Left forelimb (tissue), 1 donor: ENCODE data around the gene PKN1.
"Not testable (repeated sequence)": the region's sequence is repeated elsewhere in the genome, so short reads cannot be mapped to it uniquely, and the experiment has no call there.

Experiments
- DNase-seq: peaks from one replicate; pipeline ENCODE4 v3.0.0-alpha.2; 2018; ENCODE audit warnings: low spot score

PKN1 gene

DNA sequence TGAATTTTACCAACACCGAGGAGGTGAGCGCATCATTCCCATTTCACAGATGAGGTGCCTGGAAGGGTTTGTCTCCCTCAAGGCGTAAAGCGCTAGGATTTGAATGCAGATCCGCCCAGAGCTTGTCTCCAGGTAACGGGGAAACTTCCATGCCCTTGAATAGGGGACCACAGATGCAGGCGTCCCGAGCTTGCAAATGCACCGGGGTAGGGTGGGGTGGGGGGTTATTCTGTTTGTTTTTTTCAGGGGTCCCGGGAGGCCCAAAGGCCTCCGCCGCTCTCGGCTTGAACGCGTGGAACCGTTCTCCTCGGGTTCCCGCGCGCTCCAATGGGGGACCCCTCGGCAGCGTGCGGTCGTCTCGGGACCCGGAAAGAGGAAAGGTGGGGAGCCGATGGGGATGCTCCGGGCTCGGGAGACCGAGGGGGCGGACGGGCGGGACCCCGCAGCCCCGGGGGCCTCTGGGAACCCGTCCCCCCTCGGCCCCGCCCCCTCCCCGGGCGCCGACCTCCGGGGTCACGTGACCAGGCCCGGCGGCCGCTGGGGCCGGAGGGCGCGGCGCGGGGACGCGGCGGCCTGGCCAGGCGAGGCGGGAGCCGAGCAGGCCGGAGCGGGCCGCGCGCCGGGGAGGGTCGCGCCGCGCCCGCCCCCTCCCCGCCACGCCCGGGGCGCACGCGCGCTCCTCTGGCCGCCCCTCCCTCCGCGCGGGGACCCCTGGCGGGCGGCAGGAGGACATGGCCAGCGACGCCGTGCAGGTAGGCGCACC lies at the start of gene PKN1:
Gene PKN1 (plus strand): TSS at position 516 of the 763 bp plus-strand sequence. CDS start 216 bp downstream, at position 732.
- peak; percentile 78 for DNase-seq

DNA sequence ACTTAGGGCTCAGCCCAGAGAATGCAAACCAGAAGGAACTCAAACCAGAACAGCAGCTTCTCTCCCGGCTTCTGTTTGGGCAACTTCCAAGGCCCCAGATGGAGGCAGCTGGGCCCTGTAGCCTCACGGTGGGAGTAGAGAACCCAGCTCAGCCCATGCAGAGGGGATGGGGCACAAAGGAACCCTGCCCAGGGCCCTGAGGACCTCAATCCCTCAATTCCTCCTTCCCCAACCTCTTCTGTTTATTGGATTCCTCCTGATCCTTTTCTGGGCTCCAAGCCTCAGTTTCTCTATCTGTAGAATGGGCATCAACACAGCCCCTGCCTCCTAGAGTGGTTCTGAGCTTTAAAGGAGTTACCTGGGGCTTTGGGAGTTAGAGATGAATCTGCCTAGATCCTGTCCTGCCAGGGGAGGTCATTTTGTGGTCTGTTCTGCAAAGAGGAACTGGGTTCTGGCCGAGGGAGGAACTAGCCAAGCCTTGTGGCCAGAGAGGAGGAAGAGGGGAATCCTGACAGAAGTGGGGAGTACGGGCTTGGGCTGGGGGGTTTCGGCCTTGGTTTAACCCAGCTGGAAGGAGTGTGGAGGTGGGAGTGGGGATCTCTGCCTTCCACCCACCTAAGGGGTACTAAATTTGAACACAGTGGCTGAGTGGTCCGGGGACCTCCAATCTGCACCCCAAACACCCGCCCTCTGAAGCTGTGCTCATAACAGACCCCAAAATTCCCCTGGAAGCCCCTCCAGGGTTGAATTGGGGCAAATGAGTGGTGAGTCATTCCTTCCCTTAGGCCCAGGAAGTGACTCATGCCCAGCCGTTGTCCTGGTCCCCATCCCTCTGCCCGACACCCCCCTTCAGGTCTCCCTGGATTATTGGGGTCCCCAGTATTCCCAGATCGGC lies 49.2 kb upstream of the PKN1 start:
- DNase-seq: no peak

DNA sequence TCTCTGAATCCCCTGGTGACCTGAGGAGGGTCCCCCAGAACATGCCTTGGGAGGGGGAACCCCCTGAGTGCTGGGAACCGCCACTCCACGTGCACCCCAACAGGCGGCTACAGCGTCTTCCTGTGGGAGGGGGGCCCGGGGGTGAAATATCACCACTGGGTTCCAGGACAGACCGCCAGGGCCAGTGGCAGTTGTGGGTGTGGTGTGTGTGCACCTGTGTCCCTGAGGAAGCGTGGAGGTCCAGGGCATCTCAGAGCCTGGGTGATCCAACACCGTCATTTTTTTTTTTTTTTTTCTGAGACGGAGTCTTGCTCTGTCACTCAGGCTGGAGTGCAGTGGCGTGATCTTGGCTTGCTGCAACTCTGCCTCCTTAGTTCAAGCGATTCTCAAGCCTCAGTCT lies 47.6 kb upstream of the PKN1 start:
- no peak for DNase-seq

DNA sequence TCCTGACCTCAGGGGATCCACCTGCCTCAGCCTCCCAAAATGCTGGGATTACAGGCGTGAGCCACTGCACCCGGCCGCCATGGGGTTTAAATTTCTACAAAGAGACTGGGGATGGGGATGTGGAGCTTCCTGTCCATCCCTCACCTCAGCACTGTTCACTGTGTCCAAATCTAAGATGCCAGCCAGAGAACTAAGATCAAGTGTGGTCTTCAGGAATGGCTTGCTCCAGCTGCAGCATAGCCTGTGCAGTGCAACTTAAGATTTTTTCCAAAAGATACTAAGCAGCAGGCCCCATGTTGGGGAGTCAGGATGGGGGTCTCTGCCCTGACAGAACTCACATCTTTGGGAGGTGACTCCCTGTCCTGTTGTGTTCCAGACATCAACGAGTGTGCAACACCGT lies 42.6 kb upstream of the PKN1 start:
- no peak for DNase-seq

DNA sequence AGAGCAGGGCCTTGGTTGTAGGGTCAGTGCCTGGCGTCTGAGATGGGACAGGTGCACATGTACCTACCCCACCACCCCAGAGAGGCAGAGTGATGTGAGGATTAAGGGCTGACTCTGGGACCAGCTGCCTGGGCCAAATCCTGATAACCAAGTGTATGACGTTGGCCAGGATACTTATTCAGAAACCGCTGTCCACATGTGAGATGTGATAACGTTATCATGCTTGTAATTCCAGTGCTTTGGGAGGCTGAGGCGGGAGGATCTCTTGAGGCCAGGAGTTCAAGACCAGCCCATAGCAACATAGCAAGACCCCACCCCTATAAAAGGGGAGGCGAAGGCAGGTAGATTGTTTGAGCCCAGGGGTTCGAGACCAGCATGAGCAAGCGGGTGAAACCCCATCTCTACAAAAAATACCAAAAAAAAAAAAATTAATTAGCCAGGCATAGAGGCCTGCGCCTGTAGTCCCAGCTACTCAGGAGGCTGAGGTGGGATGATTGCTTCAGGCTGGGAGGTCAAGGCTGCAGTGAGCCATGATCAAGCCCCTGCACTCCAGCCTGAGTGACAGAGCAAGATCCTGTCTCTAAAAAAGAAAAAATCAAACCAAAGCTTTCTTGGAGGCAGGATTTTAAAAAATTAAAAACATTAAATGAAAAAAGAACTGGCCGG lies 41.8 kb upstream of the PKN1 start:
- DNase-seq: no peak

DNA sequence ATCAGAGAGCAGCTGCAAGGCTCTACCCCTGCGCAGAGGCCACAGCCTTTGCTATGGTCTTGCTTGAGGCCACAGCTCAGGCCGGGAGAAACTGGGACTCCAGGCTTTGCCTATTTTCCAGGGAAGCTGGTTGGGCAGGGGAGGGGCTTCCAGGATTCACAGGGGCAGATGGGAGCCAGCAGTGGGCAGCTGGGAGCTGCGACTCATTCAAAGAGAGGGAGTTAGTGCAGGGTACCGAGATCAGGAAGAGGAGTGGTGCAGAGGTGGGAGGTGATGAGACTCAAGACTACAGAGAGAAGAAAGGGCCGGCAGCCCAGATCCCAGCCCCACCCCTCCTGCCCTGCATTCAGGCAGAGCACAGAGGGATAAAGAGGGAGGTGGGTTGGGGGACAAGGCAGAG lies 39.8 kb upstream of the PKN1 start:
- no peak for DNase-seq

DNA sequence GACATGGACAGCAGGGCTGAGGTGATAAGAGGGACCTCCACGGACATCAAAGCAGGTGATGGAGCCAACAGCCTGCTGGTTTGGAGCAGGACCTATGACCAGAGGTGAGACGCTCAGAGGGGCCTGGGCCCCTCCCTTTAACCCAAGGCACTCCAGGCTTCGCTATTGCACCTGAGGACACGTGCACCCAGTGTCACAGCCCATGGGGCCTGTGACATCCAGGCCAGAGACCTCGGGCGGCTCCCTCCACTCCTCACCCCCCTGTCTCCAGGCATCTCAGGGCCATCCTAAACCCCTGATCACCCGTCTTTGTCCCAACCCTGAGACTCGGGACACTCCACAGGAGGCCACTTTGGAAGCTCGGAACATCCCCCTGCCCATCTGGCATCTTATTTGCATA lies 38.9 kb upstream of the PKN1 start:
- no peak for DNase-seq

DNA sequence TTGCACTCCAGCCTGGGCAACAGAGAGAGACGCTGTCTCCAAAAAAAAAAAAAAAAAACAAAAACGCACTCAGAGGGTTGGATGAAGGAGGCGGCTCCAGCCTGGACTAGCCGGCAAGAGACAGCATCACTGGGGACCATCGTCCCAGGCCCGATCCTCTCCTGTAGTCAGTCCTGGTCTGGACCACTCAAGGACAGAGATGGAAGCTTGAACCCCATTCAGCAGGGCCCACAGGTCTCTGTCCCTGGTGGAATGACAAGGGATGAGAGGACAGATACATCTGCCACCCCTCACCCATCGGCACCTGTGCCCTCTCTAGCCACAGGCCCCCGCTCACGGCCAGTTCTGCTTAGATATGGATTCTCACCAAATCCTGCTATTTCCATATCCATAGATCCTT lies 37.8 kb upstream of the PKN1 start:
- DNase-seq: no peak

DNA sequence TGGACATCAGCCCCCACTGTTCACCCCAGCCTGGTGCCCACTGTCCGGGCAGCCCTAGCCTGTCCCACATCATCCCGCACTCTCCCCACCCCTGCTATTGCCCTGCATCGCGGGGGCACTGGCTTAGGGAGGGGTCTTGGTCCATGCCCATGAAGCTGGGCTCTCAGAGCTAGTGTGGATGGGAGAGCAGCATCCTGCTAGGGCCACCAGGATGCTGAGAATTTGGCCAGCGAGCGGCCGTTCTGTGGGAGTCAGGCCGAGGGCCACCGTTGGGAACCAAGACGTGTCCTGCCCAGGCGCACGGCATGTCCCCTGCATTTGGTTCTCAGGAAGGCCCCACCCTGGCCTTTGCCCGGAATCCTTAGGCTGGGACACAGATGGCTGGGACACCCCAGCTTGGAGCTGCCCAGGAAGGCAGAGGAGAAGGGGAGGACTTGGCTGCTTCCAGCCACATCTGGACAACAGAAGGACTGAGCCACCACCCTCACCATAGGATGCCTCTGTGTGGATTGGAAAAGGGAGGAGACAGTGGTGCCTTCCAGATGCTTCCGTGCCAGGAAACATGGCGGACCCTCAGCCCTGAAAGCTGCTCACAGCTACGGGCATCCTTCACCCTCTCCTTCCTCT lies 37.3 kb upstream of the PKN1 start:
- no peak for DNase-seq

DNA sequence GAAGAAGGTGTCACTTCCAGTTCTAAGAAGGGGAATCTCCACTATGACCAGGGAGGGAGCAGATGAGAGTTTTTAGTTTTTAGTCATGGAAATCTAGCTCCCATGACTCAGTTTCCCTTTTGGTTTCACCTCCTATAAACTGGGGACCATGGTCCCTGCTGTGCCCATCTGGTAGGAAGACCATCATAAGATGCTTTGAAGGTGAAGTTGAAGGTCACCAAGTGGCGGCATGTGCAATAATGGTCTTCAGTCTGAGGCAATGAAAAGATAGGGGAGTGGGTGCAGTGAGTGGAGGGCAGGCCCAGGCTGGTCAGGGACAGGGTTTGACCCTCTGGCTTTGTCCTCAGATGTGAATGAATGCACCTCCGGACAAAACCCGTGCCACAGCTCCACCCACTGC lies 36.4 kb upstream of the PKN1 start:
- not testable (repeated sequence) for DNase-seq

DNA sequence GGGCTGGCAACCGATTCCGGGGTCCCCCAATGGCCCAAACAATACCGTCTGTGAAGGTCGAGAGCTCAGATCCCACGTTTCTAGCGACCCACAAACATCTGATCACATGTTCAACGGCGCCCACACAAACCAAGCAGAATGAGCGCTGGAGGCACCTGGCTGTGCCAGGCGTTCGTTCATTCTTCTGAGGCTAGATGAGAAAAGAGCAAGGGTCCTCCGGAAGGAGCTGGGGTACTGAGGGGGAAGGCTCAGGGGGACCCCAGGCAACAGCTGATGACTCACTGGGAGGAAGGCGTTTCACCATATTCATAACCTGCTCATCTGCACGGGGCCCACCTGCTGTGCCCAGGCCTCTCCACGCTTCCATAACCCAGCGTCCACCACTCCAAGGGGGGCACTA lies 35.9 kb upstream of the PKN1 start:
- not testable (repeated sequence) for DNase-seq

DNA sequence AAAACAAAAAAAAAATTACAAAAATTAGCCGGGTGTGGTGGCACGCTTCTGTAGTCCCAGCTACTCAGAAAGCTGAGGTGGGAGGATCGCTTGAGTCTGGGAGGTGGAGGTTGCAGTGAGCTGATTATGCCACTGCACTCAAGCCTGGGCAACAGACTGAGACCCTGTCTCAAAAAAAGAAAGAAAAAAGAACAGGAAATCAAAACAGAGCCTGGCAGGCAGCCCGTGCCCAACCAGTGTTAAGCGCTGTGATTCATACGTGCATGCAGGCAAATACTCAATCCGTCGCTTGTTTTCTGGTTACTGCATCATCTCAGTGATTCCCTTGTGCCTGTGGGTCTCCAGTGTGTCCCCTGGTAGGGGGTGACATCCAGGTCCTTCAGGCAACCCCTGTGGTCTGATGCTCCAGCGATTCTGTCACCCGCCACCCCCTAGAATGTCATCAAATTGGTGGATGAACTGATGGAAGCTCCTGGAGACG lies 32.1 kb upstream of the PKN1 start:
- DNase-seq: no peak

DNA sequence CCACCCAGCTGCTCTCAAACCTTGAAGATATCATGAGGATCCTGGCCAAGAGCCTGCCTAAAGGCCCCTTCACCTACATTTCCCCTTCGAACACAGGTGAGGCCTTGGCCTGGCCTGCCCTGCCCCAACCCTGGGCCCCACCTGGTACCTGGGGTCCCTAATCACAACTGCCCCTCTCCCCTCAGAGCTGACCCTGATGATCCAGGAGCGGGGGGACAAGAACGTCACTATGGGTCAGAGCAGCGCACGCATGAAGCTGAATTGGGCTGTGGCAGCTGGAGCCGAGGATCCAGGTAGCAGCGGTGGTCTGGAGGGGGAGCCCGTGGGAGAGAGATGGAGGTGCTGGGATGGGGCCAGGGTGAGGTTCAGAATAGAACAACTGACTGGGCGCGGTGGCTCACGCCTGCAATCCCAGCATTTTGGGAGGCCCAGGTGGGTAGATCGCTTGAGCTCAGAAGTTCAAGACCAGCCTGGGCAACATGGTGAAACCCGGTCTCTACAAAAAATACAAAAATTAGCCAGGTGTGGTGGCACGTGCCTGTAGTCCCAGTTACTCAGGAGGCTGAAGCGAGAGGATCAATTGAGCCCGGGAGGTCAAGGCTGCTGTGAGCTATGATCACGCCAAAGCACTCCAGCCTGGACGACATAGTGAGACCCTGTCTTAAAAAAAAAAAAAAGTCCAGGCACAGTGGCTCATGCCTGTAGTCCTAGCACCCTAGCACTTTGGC lies 31.5 kb upstream of the PKN1 start:
- DNase-seq: no peak

DNA sequence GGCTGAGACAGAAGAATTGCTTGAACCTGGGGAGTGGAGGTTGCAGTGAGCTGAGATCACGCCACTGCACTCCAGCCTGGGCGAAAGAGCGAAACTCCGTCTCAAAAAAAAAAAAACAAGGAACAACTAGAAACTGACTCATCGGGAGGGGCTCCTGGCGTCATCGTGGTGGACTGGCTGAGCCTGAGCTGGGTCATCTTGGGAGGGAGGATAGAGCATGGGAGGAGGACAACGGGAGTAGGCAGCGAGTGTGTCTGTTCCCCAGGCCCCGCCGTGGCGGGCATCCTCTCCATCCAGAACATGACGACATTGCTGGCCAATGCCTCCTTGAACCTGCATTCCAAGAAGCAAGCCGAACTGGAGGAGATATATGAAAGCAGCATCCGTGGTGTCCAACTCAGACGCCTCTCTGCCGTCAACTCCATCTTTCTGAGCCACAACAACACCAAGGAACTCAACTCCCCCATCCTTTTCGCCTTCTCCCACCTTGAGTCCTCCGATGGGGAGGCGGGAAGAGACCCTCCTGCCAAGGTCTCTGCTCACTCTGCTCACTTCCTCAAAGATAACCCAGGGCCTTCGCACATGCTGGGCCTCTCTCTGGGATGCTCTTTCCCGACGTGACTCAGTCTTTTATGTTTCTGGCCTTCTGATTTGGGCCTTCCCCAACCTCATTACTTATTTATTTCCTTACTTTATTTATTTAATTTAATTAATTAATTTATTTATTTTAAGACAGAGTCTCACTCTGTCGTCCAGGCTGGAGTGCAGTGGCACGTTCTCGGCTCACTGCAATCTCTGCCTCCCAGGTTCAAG lies 30.6 kb upstream of the PKN1 start:
- DNase-seq: no peak

DNA sequence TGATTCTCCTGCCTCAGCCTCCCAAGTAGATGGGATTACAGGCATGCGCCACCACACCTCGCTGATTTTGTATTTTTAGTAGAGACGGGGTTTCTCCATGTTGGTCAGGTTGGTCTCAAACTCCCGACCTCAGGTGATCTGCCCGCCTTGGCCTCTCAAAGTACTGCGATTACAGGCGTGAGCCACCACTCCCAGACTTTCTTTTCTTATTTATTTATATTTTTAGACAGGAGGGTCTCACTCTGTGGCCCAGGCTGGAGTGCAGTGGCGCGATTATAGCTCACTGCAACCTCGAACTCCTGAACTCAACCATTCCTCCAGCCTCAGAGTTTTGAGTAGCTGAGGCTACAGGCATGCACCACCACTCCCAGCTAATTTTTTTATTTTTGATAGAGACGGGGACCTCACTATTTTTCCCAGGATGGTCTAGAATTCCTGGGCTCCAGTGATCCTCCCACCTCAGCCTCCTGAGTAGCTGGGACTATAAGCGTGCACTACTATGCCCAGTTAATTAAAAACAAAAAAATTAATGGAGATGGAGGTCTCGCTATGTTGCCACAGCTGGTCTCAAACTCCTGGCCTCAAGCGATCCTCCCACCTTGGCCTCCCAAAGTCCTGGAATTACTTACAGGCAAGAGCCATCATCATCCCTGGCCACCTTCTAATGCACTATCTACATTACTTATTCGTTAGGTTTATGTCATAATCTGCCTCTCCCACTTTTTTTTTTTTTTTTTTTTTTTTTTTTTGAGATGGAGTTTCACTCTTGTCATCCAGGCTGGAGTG lies 29.8 kb upstream of the PKN1 start:
- not testable (repeated sequence) for DNase-seq

DNA sequence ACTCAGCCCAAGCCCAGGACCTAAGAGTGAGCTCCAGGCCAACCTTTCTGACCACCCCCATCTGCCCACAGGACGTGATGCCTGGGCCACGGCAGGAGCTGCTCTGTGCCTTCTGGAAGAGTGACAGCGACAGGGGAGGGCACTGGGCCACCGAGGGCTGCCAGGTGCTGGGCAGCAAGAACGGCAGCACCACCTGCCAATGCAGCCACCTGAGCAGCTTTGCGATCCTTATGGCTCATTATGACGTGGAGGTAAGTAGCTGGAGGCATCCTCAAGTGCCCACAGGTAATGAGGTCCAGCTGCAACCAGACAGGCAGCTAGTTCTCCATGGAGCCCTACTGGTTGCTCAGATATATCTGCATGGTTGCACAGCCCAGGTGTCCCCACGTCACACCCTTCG lies 28.8 kb upstream of the PKN1 start:
- DNase-seq: no peak

DNA sequence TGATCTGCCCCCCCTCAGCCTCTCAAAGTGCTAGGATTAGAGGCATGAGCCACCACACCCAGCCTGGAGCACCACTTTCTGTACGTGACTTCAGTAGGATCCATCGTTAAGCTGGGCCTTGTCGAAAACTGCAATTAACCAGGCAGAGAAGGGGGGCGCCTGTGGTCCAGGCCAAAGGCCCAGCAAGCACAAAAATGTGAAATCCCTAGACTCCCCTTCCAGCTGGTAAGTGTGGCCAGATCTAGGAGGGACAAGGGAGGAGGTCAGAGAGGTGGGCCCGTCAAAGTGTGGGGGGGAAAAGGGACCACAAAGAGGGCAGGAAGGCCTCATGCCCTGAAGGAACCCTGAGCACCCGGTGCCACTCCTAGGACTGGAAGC lies 27.7 kb upstream of the PKN1 start:
- DNase-seq: no peak

DNA sequence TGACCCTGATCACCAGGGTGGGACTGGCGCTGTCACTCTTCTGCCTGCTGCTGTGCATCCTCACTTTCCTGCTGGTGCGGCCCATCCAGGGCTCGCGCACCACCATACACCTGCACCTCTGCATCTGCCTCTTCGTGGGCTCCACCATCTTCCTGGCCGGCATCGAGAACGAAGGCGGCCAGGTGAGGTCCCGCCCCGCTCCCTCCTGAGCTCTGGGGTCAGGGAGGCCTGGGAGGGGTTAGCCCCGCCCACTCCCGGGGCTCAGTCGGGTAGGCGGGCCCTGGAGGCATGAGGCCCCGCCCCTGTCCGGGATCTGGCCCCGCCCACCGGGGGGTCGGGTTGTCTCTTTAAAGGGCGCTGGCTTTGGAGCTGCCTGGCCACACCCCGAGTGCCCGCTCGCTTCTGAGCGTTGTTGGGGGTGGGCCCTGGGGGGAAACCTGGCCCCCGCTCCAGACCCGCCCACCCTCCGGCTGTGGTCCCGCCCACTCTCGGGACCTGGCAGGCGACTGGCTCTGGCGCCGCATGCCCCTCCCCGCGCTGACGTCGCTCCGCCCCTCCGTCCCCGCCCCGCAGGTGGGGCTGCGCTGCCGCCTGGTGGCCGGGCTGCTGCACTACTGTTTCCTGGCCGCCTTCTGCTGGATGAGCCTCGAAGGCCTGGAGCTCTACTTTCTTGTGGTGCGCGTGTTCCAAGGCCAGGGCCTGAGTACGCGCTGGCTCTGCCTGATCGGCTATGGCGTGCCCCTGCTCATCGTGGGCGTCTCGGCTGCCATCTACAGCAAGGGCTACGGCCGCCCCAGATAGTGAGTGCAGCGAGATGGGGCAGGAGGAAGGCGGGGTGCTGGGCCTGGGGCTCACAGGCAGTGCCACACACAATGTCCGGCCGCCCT lies 27.1 kb upstream of the PKN1 start:
- DNase-seq: peak; percentile 93
